Measurements from ENCODE around the gene CD96. TPM values are rescaled to one million over a fixed set of nuclear protein-coding genes. Genes with fewer than 3 reads are reported as not detected.
A peak's percentile ranks its signal among the peaks of the same experiment; 100 is the strongest.

CD96 gene
- total RNA-seq, 1 donor from 2014 or later: 0.61 TPM

DNA sequence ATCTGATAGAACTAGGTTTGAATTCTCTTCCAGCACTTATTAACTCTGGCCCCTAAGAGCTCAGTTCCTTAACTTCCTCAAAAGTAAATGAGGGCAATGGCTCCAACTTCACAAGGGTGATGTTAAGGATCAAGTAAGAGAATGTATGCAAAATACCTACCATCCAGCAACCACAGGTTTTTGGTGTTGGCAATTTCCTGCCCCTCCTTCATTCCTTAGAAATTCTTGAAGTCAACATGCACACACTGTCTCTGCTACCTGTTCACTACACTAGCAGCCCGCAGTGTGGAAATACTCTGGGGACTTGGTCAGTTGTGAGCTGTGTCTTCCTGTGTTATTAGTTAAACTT is 48.1 kb downstream of the CD96 start:
- no peak overlapping the region for H3K27ac ChIP-seq (ENCODE audit: low read depth, low read length)
- Mint-ChIP-seq H3K36me3 (ENCODE audit: low read depth, unreplicated experiment) (no peaks in the 10 kb centered on the region), H3K27me3 (ENCODE audit: low read depth, unreplicated experiment) (no peaks in the 10 kb centered on the region), H3K4me1 (ENCODE audit: low read depth, unreplicated experiment) (peaks cover 45% of the 10 kb centered on the region), H3K27ac (ENCODE audit: unreplicated experiment) (no peak overlapping the region), H3K4me3 (ENCODE audit: unreplicated experiment) (no peak overlapping the region), H3K9me3 (ENCODE audit: unreplicated experiment) (no peaks in the 10 kb centered on the region)
- FAIRE-seq: no peak
- peak overlapping the region; percentile 1 for H3K4me2 ChIP-seq (ENCODE audit: low read length)
- no peak for DNase-seq (ENCODE audit: low read depth)
- no peak overlapping the region for H2AFZ ChIP-seq (ENCODE audit: low read depth, low read length)
- peaks cover 53% of the 10 kb centered on the region for H3K4me1 ChIP-seq (ENCODE audit: insufficient read depth, low read length)
- no peaks in the 10 kb centered on the region for H3K79me2 ChIP-seq (ENCODE audit: insufficient read depth, low read length)
- TF ChIP-seq EZH2 (IDR thresholded peaks at IDR 0.05; ENCODE audit: insufficient read depth, low read length): no peak
- TF ChIP-seq CTCF (IDR thresholded peaks at IDR 0.05; ENCODE audit: insufficient read depth, low read depth, low read length): no peak
- H3K4me3 ChIP-seq (ENCODE audit: insufficient read depth, low read depth, low read length): no peak overlapping the region
- no peaks in the 10 kb centered on the region for H3K27me3 ChIP-seq (ENCODE audit: insufficient read depth, low read length)
- H3K36me3 ChIP-seq (ENCODE audit: insufficient read depth, low read length): no peaks in the 10 kb centered on the region
- no peak overlapping the region for H3K9ac ChIP-seq (ENCODE audit: low read length)
- no peaks in the 10 kb centered on the region for H3K9me3 ChIP-seq (ENCODE audit: insufficient read depth, low read depth, low read length)
- H4K20me1 ChIP-seq (ENCODE audit: insufficient read depth, low read length): no peaks in the 10 kb centered on the region

DNA sequence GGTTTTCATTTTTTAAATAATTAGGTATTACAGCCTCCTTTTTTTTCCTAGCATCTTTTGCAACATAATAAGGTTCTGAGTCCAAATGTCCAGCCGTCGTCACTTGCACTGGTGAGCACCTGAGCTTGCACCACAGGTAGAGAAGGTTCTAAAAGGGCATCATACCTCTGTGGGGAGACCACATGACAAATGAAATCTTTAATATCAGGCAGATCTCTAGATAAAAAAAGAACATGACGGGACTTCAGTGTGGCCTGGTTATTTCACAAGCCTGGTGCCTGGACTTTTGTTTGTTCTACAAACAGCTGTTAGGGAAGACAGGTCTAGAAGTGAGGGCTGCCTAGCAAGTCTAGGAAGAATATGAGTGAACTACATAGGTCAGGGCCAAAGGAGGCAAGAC is 49.6 kb downstream of the CD96 start:
- H3K27me3 Mint-ChIP-seq (ENCODE audit: low read depth, unreplicated experiment): no peaks in the 10 kb centered on the region
- no peak overlapping the region for H3K27ac Mint-ChIP-seq (ENCODE audit: unreplicated experiment)
- Histone ChIP-seq H3K36me3 (ENCODE audit: insufficient read depth, low read length) (no peaks in the 10 kb centered on the region), H3K4me3 (ENCODE audit: insufficient read depth, low read depth, low read length) (no peak overlapping the region), H3K4me1 (ENCODE audit: insufficient read depth, low read length) (peaks cover 56% of the 10 kb centered on the region), H3K9me3 (ENCODE audit: insufficient read depth, low read depth, low read length) (no peaks in the 10 kb centered on the region), H3K9ac (ENCODE audit: low read length) (no peak overlapping the region), H2AFZ (ENCODE audit: low read depth, low read length) (peak overlapping the region; percentile 22), H3K27ac (ENCODE audit: low read depth, low read length) (no peak overlapping the region), H3K79me2 (ENCODE audit: insufficient read depth, low read length) (no peaks in the 10 kb centered on the region), H4K20me1 (ENCODE audit: insufficient read depth, low read length) (no peaks in the 10 kb centered on the region), H3K27me3 (ENCODE audit: insufficient read depth, low read length) (no peaks in the 10 kb centered on the region), H3K4me2 (ENCODE audit: low read length) (peak overlapping the region; percentile 3)
- FAIRE-seq (no peak), DNase-seq (ENCODE audit: low read depth) (no peak)
- H3K4me3 Mint-ChIP-seq (ENCODE audit: unreplicated experiment): no peak overlapping the region
- H3K36me3 Mint-ChIP-seq (ENCODE audit: low read depth, unreplicated experiment): no peaks in the 10 kb centered on the region
- H3K4me1 Mint-ChIP-seq (ENCODE audit: low read depth, unreplicated experiment): peaks cover 48% of the 10 kb centered on the region
- TF ChIP-seq EZH2 (IDR thresholded peaks at IDR 0.05; ENCODE audit: insufficient read depth, low read length) (no peak), CTCF (IDR thresholded peaks at IDR 0.05; ENCODE audit: insufficient read depth, low read depth, low read length) (no peak)
- H3K9me3 Mint-ChIP-seq (ENCODE audit: unreplicated experiment): no peaks in the 10 kb centered on the region

DNA sequence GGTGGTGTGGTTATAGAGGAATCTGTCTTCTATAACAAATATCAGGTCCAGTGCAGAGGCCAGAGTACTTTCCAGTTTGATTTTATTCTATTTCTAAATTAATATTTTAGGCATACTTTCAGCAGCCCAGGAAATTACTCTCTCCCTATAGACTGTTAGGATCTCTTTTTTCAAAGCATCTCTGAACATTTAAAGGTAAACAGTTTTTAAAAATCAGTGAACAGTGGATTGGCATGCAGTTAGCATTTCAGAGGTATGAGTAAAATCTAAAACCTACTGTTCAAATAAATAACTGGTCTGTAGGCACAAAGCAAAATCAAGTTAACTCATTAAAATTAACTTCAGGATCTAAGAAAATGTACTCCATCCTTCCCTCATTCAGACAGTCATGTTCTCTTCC is 50.1 kb downstream of the CD96 start:
- Mint-ChIP-seq H3K27ac (ENCODE audit: unreplicated experiment) (no peak overlapping the region), H3K4me1 (ENCODE audit: low read depth, unreplicated experiment) (peaks cover 48% of the 10 kb centered on the region), H3K9me3 (ENCODE audit: unreplicated experiment) (no peaks in the 10 kb centered on the region), H3K27me3 (ENCODE audit: low read depth, unreplicated experiment) (no peaks in the 10 kb centered on the region), H3K36me3 (ENCODE audit: low read depth, unreplicated experiment) (no peaks in the 10 kb centered on the region), H3K4me3 (ENCODE audit: unreplicated experiment) (no peak overlapping the region)
- FAIRE-seq (peak; percentile 29), DNase-seq (ENCODE audit: low read depth) (peak; percentile 39)
- Histone ChIP-seq H3K9me3 (ENCODE audit: insufficient read depth, low read depth, low read length) (no peaks in the 10 kb centered on the region), H3K27ac (ENCODE audit: low read depth, low read length) (peak overlapping the region; percentile 11), H4K20me1 (ENCODE audit: insufficient read depth, low read length) (no peaks in the 10 kb centered on the region), H3K79me2 (ENCODE audit: insufficient read depth, low read length) (no peaks in the 10 kb centered on the region), H3K4me3 (ENCODE audit: insufficient read depth, low read depth, low read length) (no peak overlapping the region), H3K4me1 (ENCODE audit: insufficient read depth, low read length) (peaks cover 56% of the 10 kb centered on the region), H2AFZ (ENCODE audit: low read depth, low read length) (no peak overlapping the region), H3K9ac (ENCODE audit: low read length) (no peak overlapping the region), H3K36me3 (ENCODE audit: insufficient read depth, low read length) (no peaks in the 10 kb centered on the region), H3K4me2 (ENCODE audit: low read length) (peak overlapping the region; percentile 37), H3K27me3 (ENCODE audit: insufficient read depth, low read length) (no peaks in the 10 kb centered on the region)
- TF ChIP-seq CTCF (IDR thresholded peaks at IDR 0.05; ENCODE audit: insufficient read depth, low read depth, low read length) (no peak), EZH2 (IDR thresholded peaks at IDR 0.05; ENCODE audit: insufficient read depth, low read length) (no peak)
